Smooth muscle cell (in vitro differentiated cells): ENCODE measurements around the gene FBF1. TPM values are rescaled to one million over a fixed set of nuclear protein-coding genes. Genes with fewer than 3 reads are reported as not detected.

Experiments
- DNase-seq: peaks from one replicate; lab custom pipeline; 2025; ENCODE audit not compliant: unreplicated experiment; lab: John Stamatoyannopoulos, UW
- H2AFZ ChIP-seq: fragments of 200-600 bp; sonication (generic); 2 replicates; pipeline ENCODE4 v1.6.0; 2016; ENCODE audit warnings: antibody characterized with exemption, low read depth, mild to moderate bottlenecking
- H3F3A ChIP-seq: fragments of 200-600 bp; sonication (generic); 2 replicates; pipeline ENCODE4 v1.6.0; 2017; ENCODE audit warnings: antibody characterized with exemption, low read depth
- H3K27ac ChIP-seq: fragments of 200-600 bp; sonication (generic); 2 replicates; pipeline ENCODE4 v1.5.1; 2016; ENCODE audit warnings: low read depth, mild to moderate bottlenecking
- H3K27me3 ChIP-seq: fragments of 200-600 bp; sonication (generic); 2 replicates; pipeline ENCODE4 v1.6.1; 2016; ENCODE audit warnings: low read depth, mild to moderate bottlenecking
- H3K36me3 ChIP-seq: fragments of 200-600 bp; sonication (generic); 2 replicates; pipeline ENCODE4 v1.5.1; 2016; ENCODE audit warnings: low read depth
- H3K4me1 ChIP-seq: fragments of 200-600 bp; sonication (generic); 2 replicates; pipeline ENCODE4 v1.5.1; 2016; ENCODE audit warnings: low read depth
- H3K4me2 ChIP-seq: fragments of 200-600 bp; sonication (generic); 2 replicates; pipeline ENCODE4 v1.6.0; 2016; ENCODE audit warnings: mild to moderate bottlenecking
- H3K4me3 ChIP-seq: fragments of 200-600 bp; sonication (generic); 2 replicates; pipeline ENCODE4 v1.5.1; 2016; ENCODE audit warnings: mild to moderate bottlenecking
- H3K79me2 ChIP-seq: fragments of 200-600 bp; sonication (generic); 2 replicates; pipeline ENCODE4 v1.6.0; 2016; ENCODE audit warnings: low read depth, mild to moderate bottlenecking
- H3K9ac ChIP-seq: fragments of 200-600 bp; sonication (generic); 2 replicates; pipeline ENCODE4 v1.6.0; 2016; ENCODE audit warnings: low read depth
- H3K9me3 ChIP-seq: fragments of 200-600 bp; sonication (generic); replicated peaks from 2 replicates; pipeline ENCODE4 v1.5.1; 2016; ENCODE audit warnings: low read depth
- H4K20me1 ChIP-seq: fragments of 200-600 bp; sonication (generic); 2 replicates; pipeline ENCODE4 v1.6.0; 2016; ENCODE audit warnings: low read depth
- WGBS: methylation state at CpG from one replicate; pipeline ENCODE4 v1.1.7; 2016; ENCODE audit warnings: low lambda C conversion rate; 5-methylcytosine and 5-hydroxymethylcytosine counted together
- polyA plus RNA-seq: library from polyadenylated mRNA; unstranded; fragments of >200 nt; fragmentation: Nextera tagmentation; extraction: Ambion mirVana; gene quantifications from 2 replicates; pipeline ENCODE4 v1.2.1, GENCODE V29; 2016
- total RNA-seq: library from RNA; depleted of rRNA; stranded (reverse); fragments of >200 nt; gene quantifications from 2 replicates; pipeline ENCODE4 v1.2.3, GENCODE V29; 2014
- TF ChIP-seq, protein P1 (sequence below): fragments of 200-600 bp; sonication (generic); IDR thresholded peaks from 2 replicates; pipeline ENCODE4 v1.5.1; 2017; ENCODE audit warnings: borderline replicate concordance, mild to moderate bottlenecking, antibody characterized with exemption; ENCODE audit not compliant: insufficient read depth, poor library complexity, severe bottlenecking

The FBF1 gene
- total and polyA plus RNA-seq, 2 experiments from 2014 or later = 4.6 to 8.4 TPM

GRCh38 chr17:75922173-75922961 lies 18.5 kb downstream of the FBF1 start:
- H3K27ac ChIP-seq = no peak overlapping the region
- H3K27me3 ChIP-seq = no peaks in the 10 kb centered on the region
- H3K4me1 ChIP-seq = no peaks in the 10 kb centered on the region
- H3F3A ChIP-seq = no peaks in the 10 kb centered on the region
- H3K4me2 ChIP-seq = no peak overlapping the region
- H4K20me1 ChIP-seq = no peaks in the 10 kb centered on the region
- no peak overlapping the region for H2AFZ ChIP-seq
- H3K36me3 ChIP-seq = no peaks in the 10 kb centered on the region
- H3K9me3 ChIP-seq = no peaks in the 10 kb centered on the region
- TF ChIP-seq, protein P1, sequence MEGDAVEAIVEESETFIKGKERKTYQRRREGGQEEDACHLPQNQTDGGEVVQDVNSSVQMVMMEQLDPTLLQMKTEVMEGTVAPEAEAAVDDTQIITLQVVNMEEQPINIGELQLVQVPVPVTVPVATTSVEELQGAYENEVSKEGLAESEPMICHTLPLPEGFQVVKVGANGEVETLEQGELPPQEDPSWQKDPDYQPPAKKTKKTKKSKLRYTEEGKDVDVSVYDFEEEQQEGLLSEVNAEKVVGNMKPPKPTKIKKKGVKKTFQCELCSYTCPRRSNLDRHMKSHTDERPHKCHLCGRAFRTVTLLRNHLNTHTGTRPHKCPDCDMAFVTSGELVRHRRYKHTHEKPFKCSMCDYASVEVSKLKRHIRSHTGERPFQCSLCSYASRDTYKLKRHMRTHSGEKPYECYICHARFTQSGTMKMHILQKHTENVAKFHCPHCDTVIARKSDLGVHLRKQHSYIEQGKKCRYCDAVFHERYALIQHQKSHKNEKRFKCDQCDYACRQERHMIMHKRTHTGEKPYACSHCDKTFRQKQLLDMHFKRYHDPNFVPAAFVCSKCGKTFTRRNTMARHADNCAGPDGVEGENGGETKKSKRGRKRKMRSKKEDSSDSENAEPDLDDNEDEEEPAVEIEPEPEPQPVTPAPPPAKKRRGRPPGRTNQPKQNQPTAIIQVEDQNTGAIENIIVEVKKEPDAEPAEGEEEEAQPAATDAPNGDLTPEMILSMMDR = no peak
- no peak overlapping the region for H3K9ac ChIP-seq
- H3K79me2 ChIP-seq = no peaks in the 10 kb centered on the region
- WGBS = 94% methylated on average over 18 of the region's 18 CpGs
- H3K4me3 ChIP-seq = no peak overlapping the region
- no peak for DNase-seq

GRCh38 chr17:75921596-75921995 lies 19.2 kb downstream of the FBF1 start:
- no peaks in the 10 kb centered on the region for H3K79me2 ChIP-seq
- H3K4me3 ChIP-seq = no peak overlapping the region
- no peak overlapping the region for H3K4me2 ChIP-seq
- no peak overlapping the region for H3K9ac ChIP-seq
- no peak overlapping the region for H2AFZ ChIP-seq
- 86% methylated on average over 9 of the region's 15 CpGs for WGBS
- H4K20me1 ChIP-seq = no peaks in the 10 kb centered on the region
- no peaks in the 10 kb centered on the region for H3K4me1 ChIP-seq
- no peaks in the 10 kb centered on the region for H3K27me3 ChIP-seq
- DNase-seq = no peak
- H3K9me3 ChIP-seq = no peaks in the 10 kb centered on the region
- TF ChIP-seq, protein P1 = no peak
- H3F3A ChIP-seq = no peaks in the 10 kb centered on the region
- H3K27ac ChIP-seq = no peak overlapping the region
- no peaks in the 10 kb centered on the region for H3K36me3 ChIP-seq

DNA sequence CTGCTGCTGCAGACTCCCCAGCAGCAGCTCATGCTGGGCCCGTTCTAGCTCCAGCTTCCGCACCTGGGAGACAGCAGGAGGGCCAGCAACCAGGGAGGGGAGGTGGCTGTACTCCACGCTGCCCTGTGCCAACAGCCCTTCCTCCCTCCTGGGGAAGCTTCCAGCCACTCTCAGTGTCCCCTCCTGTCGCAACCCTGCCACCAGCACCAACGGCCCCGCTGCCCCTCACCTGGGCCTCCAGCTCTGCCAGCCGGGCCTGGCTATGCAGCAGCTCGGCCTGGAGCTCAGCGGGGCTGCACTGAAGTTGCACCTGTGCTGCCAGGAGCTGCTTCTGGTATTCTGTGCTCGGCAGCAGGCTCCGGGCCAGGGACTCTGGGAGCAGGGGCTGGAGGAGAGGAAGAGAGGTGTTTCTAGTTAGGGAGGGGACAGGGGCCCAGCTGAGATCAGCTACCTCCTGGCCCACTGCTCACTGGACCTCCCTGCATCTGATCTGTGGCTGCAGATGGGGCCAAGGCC lies 20.7 kb downstream of the FBF1 start:
- H3K4me3 ChIP-seq = no peak overlapping the region
- H3K9me3 ChIP-seq = no peaks in the 10 kb centered on the region
- H3K4me1 ChIP-seq = no peaks in the 10 kb centered on the region
- H3K27me3 ChIP-seq = no peaks in the 10 kb centered on the region
- no peaks in the 10 kb centered on the region for H3K79me2 ChIP-seq
- H4K20me1 ChIP-seq = no peaks in the 10 kb centered on the region
- no peak overlapping the region for H2AFZ ChIP-seq
- H3F3A ChIP-seq = no peaks in the 10 kb centered on the region
- no peak overlapping the region for H3K27ac ChIP-seq
- WGBS = 89% methylated on average over 11 of the region's 11 CpGs
- TF ChIP-seq, protein P1 = no peak
- no peak for DNase-seq
- H3K36me3 ChIP-seq = no peaks in the 10 kb centered on the region
- no peak overlapping the region for H3K9ac ChIP-seq
- no peak overlapping the region for H3K4me2 ChIP-seq
